ENCODE data around the gene SAMHD1. TPM values are rescaled to one million over a fixed set of nuclear protein-coding genes. Genes with fewer than 3 reads are reported as not detected.

The SAMHD1 gene
- total and polyA plus RNA-seq, 2 donors (not counting 1 experiment from before 2014, with no cell fraction given), result 25.9 to 47.2 TPM

DNA sequence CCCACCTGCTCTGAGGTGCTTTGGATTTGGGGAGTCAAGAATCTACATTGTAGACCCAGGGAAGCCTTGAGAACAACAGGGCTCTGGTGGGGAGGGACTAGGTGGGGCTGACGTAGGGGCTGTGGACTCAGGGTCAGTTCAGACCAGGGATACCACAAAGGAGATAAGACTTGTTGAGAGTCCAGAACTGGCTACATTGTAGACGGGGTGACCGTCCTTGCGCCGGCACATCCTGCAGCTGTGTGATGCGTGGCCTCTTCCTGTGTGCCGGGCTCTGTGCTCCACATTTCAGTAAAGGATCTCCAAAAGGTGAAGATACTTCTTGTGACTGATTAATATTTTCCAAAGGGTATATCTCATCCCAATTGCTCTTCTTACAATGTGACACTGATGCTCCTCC lies 85.3 kb downstream of the SAMHD1 start:
- H3K9ac ChIP-seq (ENCODE audit: insufficient read depth, low read length), result no peak overlapping the region
- H4K20me1 ChIP-seq (ENCODE audit: control insufficient read depth, extremely low read depth, insufficient read depth, low read length), result no peaks in the 10 kb centered on the region
- no peak overlapping the region for H3K4me2 ChIP-seq (ENCODE audit: extremely low read depth, insufficient read depth, low read length)
- no peaks in the 10 kb centered on the region for H3K36me3 ChIP-seq (ENCODE audit: control insufficient read depth, insufficient read depth, low read length)
- H3K4me3 ChIP-seq (replicated peaks in 1 of 4; ENCODE audit: control extremely low read depth in 1 of 4, insufficient read depth in 1 of 4, low read depth in 3 of 4, low read length in 4 of 4), result no peak overlapping the region
- no peak for DNase-seq (ENCODE audit: low read depth in 2 of 2)
- TF ChIP-seq CTCF (conservative IDR thresholded peaks at IDR 0.05 in 1 of 2, IDR thresholded peaks at IDR 0.05 in 1 of 2; ENCODE audit: low read depth in 1 of 2, low read length in 2 of 2) (no peak), EZH2 (IDR thresholded peaks at IDR 0.05; ENCODE audit: low read length, missing control alignments) (no peak)
- peaks cover 6% of the 10 kb centered on the region for H3K4me1 ChIP-seq (ENCODE audit: control insufficient read depth, extremely low read depth, insufficient read depth, low read length)
- no peak overlapping the region for H2AFZ ChIP-seq (ENCODE audit: low read length)
- no peak overlapping the region for H3K27ac ChIP-seq (ENCODE audit: insufficient read depth, low read length)
- H3K27me3 ChIP-seq (ENCODE audit: control insufficient read depth, insufficient read depth, low read length), result no peaks in the 10 kb centered on the region
- no peaks in the 10 kb centered on the region for H3K9me3 ChIP-seq (ENCODE audit: control insufficient read depth, insufficient read depth, low read depth, low read length)
- peaks cover 20% of the 10 kb centered on the region for H3K79me2 ChIP-seq (ENCODE audit: control insufficient read depth, insufficient read depth, low read length)

GRCh38 chr20:36865861-36866149 lies 85.7 kb downstream of the SAMHD1 start:
- H2AFZ ChIP-seq (ENCODE audit: low read length), result no peak overlapping the region
- TF ChIP-seq CTCF (conservative IDR thresholded peaks at IDR 0.05 in 1 of 2, IDR thresholded peaks at IDR 0.05 in 1 of 2; ENCODE audit: low read depth in 1 of 2, low read length in 2 of 2) (no peak), EZH2 (IDR thresholded peaks at IDR 0.05; ENCODE audit: low read length, missing control alignments) (no peak)

GRCh38 chr20:36865076-36865860 lies 86.2 kb downstream of the SAMHD1 start:
- Histone ChIP-seq H3K79me2 (ENCODE audit: control insufficient read depth, insufficient read depth, low read length) (peaks cover 29% of the 10 kb centered on the region), H4K20me1 (ENCODE audit: control insufficient read depth, extremely low read depth, insufficient read depth, low read length) (no peaks in the 10 kb centered on the region), H3K4me3 (replicated peaks in 1 of 4; ENCODE audit: control extremely low read depth in 1 of 4, insufficient read depth in 1 of 4, low read depth in 3 of 4, low read length in 4 of 4) (no peak overlapping the region), H3K27me3 (ENCODE audit: control insufficient read depth, insufficient read depth, low read length) (no peaks in the 10 kb centered on the region), H3K9me3 (ENCODE audit: control insufficient read depth, insufficient read depth, low read depth, low read length) (no peaks in the 10 kb centered on the region), H2AFZ (ENCODE audit: low read length) (no peak overlapping the region), H3K27ac (ENCODE audit: insufficient read depth, low read length) (no peak overlapping the region), H3K4me2 (ENCODE audit: extremely low read depth, insufficient read depth, low read length) (no peak overlapping the region), H3K4me1 (ENCODE audit: control insufficient read depth, extremely low read depth, insufficient read depth, low read length) (peaks cover 12% of the 10 kb centered on the region), H3K9ac (ENCODE audit: insufficient read depth, low read length) (no peak overlapping the region), H3K36me3 (ENCODE audit: control insufficient read depth, insufficient read depth, low read length) (no peaks in the 10 kb centered on the region)
- TF ChIP-seq CTCF (conservative IDR thresholded peaks at IDR 0.05 in 1 of 2, IDR thresholded peaks at IDR 0.05 in 1 of 2; ENCODE audit: low read depth in 1 of 2, low read length in 2 of 2), result no peak
- TF ChIP-seq EZH2 (IDR thresholded peaks at IDR 0.05; ENCODE audit: low read length, missing control alignments), result no peak
- DNase-seq (ENCODE audit: low read depth in 2 of 2), result no peak

More at GRCh38 chr20:36865861-36866149, 85.7 kb downstream of the SAMHD1 start:
- H4K20me1 ChIP-seq (ENCODE audit: control insufficient read depth, extremely low read depth, insufficient read depth, low read length), result no peaks in the 10 kb centered on the region
- no peak for DNase-seq (ENCODE audit: low read depth in 2 of 2)
- H3K27me3 ChIP-seq (ENCODE audit: control insufficient read depth, insufficient read depth, low read length), result no peaks in the 10 kb centered on the region
- no peaks in the 10 kb centered on the region for H3K36me3 ChIP-seq (ENCODE audit: control insufficient read depth, insufficient read depth, low read length)
- no peak overlapping the region for H3K4me3 ChIP-seq (replicated peaks in 1 of 4; ENCODE audit: control extremely low read depth in 1 of 4, insufficient read depth in 1 of 4, low read depth in 3 of 4, low read length in 4 of 4)
- H3K4me2 ChIP-seq (ENCODE audit: extremely low read depth, insufficient read depth, low read length), result no peak overlapping the region
- H3K9ac ChIP-seq (ENCODE audit: insufficient read depth, low read length), result no peak overlapping the region
- peaks cover 9% of the 10 kb centered on the region for H3K4me1 ChIP-seq (ENCODE audit: control insufficient read depth, extremely low read depth, insufficient read depth, low read length)
- peaks cover 24% of the 10 kb centered on the region for H3K79me2 ChIP-seq (ENCODE audit: control insufficient read depth, insufficient read depth, low read length)
- H3K9me3 ChIP-seq (ENCODE audit: control insufficient read depth, insufficient read depth, low read depth, low read length), result no peaks in the 10 kb centered on the region
- H3K27ac ChIP-seq (ENCODE audit: insufficient read depth, low read length), result no peak overlapping the region

All from fibroblast of lung (primary cell).